HG03565 (cell line): ENCODE results near the gene KCNMA1.

ENCODE experiments used
- ATAC-seq: cut with Tn5 transposase; IDR thresholded peaks from one replicate; pipeline ENCODE4 v1.9.1; 2021; ENCODE audit warnings: mild to moderate bottlenecking, moderate library complexity; ENCODE audit not compliant: unreplicated experiment

Gene KCNMA1

GRCh38 chr10:76983624-76984023 lies 654.0 kb downstream of the KCNMA1 start:
- ATAC-seq, result no peak

- ATAC-seq, result no peak
Observed at GRCh38 chr10:76982671-76983070, 654.9 kb downstream of the KCNMA1 start.

GRCh38 chr10:76981251-76981650 lies 656.4 kb downstream of the KCNMA1 start:
- no peak for ATAC-seq

GRCh38 chr10:76977901-76978300 lies 659.7 kb downstream of the KCNMA1 start:
- no peak for ATAC-seq

- ATAC-seq, result no peak
Observed at GRCh38 chr10:76977046-76977445, 660.6 kb downstream of the KCNMA1 start.

- ATAC-seq, result no peak
Observed at GRCh38 chr10:76976142-76976541, 661.5 kb downstream of the KCNMA1 start.

GRCh38 chr10:76975126-76975525 lies 662.5 kb downstream of the KCNMA1 start:
- ATAC-seq, result no peak

- ATAC-seq, result no peak
Observed at GRCh38 chr10:76974017-76974691, 663.5 kb downstream of the KCNMA1 start.

GRCh38 chr10:76973091-76974016 lies 664.3 kb downstream of the KCNMA1 start:
- ATAC-seq, result no peak

GRCh38 chr10:76972541-76972940 lies 665.1 kb downstream of the KCNMA1 start:
- ATAC-seq, result no peak

GRCh38 chr10:76971547-76972170 lies 665.9 kb downstream of the KCNMA1 start:
- no peak for ATAC-seq

GRCh38 chr10:76970711-76971519 lies 666.7 kb downstream of the KCNMA1 start:
- ATAC-seq, result no peak

GRCh38 chr10:76969366-76969948 lies 668.2 kb downstream of the KCNMA1 start:
- no peak for ATAC-seq

- no peak for ATAC-seq
Observed at GRCh38 chr10:76968483-76968882, 669.1 kb downstream of the KCNMA1 start.

GRCh38 chr10:76962851-76963250 lies 674.8 kb downstream of the KCNMA1 start:
- ATAC-seq, result no peak

- ATAC-seq, result no peak
Observed at GRCh38 chr10:76961841-76962240, 675.8 kb downstream of the KCNMA1 start.

GRCh38 chr10:76959111-76959510 lies 678.5 kb downstream of the KCNMA1 start:
- no peak for ATAC-seq

GRCh38 chr10:76954838-76955237 lies 682.8 kb downstream of the KCNMA1 start:
- no peak for ATAC-seq

GRCh38 chr10:76950354-76950753 lies 687.3 kb downstream of the KCNMA1 start:
- no peak for ATAC-seq

- no peak for ATAC-seq
Observed at GRCh38 chr10:76946270-76946669, 691.3 kb downstream of the KCNMA1 start.
